Mucosa of stomach (tissue), 1 donor: ENCODE measurements around the gene MTERF1.
"Not testable (repeated sequence)": the region's sequence is repeated elsewhere in the genome, so short reads cannot be mapped to it uniquely, and the experiment has no call there.

ENCODE experiments used
- H3K27me3 ChIP-seq: one replicate; pipeline ENCODE4 v1.7.0; 2013; ENCODE audit warnings: mild to moderate bottlenecking, low read length; ENCODE audit not compliant: control insufficient read depth, insufficient read depth
- H3K36me3 ChIP-seq: one replicate; pipeline ENCODE4 v1.7.0; 2013; ENCODE audit warnings: low read length; ENCODE audit not compliant: control insufficient read depth, insufficient read depth
- H3K4me1 ChIP-seq: one replicate; pipeline ENCODE4 v1.7.0; 2013; ENCODE audit warnings: mild to moderate bottlenecking, low read length; ENCODE audit not compliant: control insufficient read depth, insufficient read depth
- H3K4me3 ChIP-seq: one replicate; pipeline ENCODE4 v1.7.0; 2013; ENCODE audit warnings: low read length
- H3K9ac ChIP-seq: one replicate; pipeline ENCODE4 v1.7.0; 2013; ENCODE audit warnings: mild to moderate bottlenecking, low read length, moderate library complexity
- H3K9me3 ChIP-seq: one replicate; pipeline ENCODE4 v1.7.0; 2013; ENCODE audit warnings: mild to moderate bottlenecking, low read length, moderate library complexity; ENCODE audit not compliant: control insufficient read depth
- donor health status: Pancreatic carcinoma.

Gene MTERF1

GRCh38 chr7:91875851-91876250 is 4.7 kb downstream of the MTERF1 start:
- H3K27me3 ChIP-seq = no peaks in the 10 kb centered on the region

GRCh38 chr7:91872928-91873327 is 7.6 kb downstream of the MTERF1 start:
- Histone ChIP-seq H3K9ac (no peak overlapping the region), H3K9me3 (no peaks in the 10 kb centered on the region), H3K27me3 (no peaks in the 10 kb centered on the region)

More at GRCh38 chr7:91875851-91876250, 4.7 kb downstream of the MTERF1 start:
- Histone ChIP-seq H3K36me3 (peaks cover 3% of the 10 kb centered on the region), H3K9ac (no peak overlapping the region), H3K4me3 (no peak overlapping the region), H3K9me3 (no peaks in the 10 kb centered on the region), H3K4me1 (peaks cover 4% of the 10 kb centered on the region)

GRCh38 chr7:91872069-91872468 is 8.4 kb downstream of the MTERF1 start:
- Histone ChIP-seq H3K4me3 (no peak overlapping the region), H3K9me3 (no peaks in the 10 kb centered on the region), H3K27me3 (no peaks in the 10 kb centered on the region), H3K9ac (no peak overlapping the region), H3K36me3 (no peaks in the 10 kb centered on the region), H3K4me1 (no peaks in the 10 kb centered on the region)

More at GRCh38 chr7:91872928-91873327, 7.6 kb downstream of the MTERF1 start:
- H3K36me3 ChIP-seq = no peaks in the 10 kb centered on the region
- no peaks in the 10 kb centered on the region for H3K4me1 ChIP-seq
- H3K4me3 ChIP-seq = no peak overlapping the region

- H3K4me1 ChIP-seq = no peaks in the 10 kb centered on the region
- H3K9me3 ChIP-seq = no peaks in the 10 kb centered on the region
- H3K4me3 ChIP-seq = no peak overlapping the region
- no peaks in the 10 kb centered on the region for H3K36me3 ChIP-seq
- no peaks in the 10 kb centered on the region for H3K27me3 ChIP-seq
- H3K9ac ChIP-seq = no peak overlapping the region
These were observed 10.8 kb downstream of the MTERF1 start for GRCh38 chr7:91869661-91870060.

- Histone ChIP-seq H3K4me1 (no peaks in the 10 kb centered on the region), H3K9ac (no peak overlapping the region), H3K4me3 (no peak overlapping the region), H3K27me3 (no peaks in the 10 kb centered on the region), H3K36me3 (no peaks in the 10 kb centered on the region), H3K9me3 (no peaks in the 10 kb centered on the region)
These were observed 13.8 kb downstream of the MTERF1 start for GRCh38 chr7:91866599-91867148.

DNA sequence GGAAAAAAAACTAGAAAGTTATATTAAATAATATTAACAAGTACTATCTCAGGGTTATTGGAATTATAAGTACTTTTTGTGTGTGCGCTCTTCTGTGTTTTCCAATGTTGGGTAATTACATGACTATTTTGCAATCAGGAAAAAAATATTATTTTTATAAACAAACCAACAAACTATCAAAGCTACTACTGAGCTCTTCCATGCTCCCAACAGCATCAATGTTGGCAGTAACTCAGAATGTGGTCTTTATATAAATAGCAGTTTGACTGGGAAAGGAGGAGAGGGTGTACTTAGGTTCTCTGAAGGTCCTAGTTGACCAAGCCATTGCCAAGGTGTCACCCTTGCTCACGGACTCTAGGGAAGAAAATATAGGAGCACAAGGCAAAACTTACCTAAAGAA is 15.0 kb downstream of the MTERF1 start:
- Histone ChIP-seq H3K4me1 (no peaks in the 10 kb centered on the region), H3K27me3 (no peaks in the 10 kb centered on the region)

DNA sequence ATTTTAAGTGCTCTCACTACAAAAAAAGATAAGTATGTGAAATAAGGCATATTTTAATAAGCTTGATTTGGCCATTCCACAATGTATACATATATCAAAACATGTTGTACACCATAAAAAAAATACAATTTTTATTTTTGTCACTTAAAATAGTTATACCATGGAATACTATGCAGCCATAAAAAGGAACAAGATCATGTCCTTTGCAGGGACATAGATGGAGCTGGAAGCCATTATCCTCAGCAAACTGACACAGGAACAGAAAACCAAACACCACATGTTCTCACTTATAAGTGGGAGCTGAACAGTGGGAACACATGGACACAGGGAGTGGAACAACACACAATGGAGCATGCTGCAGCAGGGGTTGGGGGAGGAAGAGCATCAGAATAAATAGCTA is 15.9 kb downstream of the MTERF1 start:
- not testable (repeated sequence) for H3K4me1 ChIP-seq, H3K4me3 ChIP-seq, H3K36me3 ChIP-seq, H3K9me3 ChIP-seq, H3K9ac ChIP-seq, H3K27me3 ChIP-seq

More for the DNA sequence above, 15.0 kb downstream of the MTERF1 start:
- Histone ChIP-seq H3K36me3 (no peaks in the 10 kb centered on the region), H3K4me3 (no peak overlapping the region), H3K9ac (no peak overlapping the region), H3K9me3 (no peaks in the 10 kb centered on the region)

- no peak overlapping the region for H3K4me3 ChIP-seq
- no peaks in the 10 kb centered on the region for H3K9me3 ChIP-seq
- no peaks in the 10 kb centered on the region for H3K36me3 ChIP-seq
- no peaks in the 10 kb centered on the region for H3K4me1 ChIP-seq
- H3K9ac ChIP-seq = no peak overlapping the region
- H3K27me3 ChIP-seq = no peaks in the 10 kb centered on the region
These were observed 16.4 kb downstream of the MTERF1 start for GRCh38 chr7:91864070-91864469.

DNA sequence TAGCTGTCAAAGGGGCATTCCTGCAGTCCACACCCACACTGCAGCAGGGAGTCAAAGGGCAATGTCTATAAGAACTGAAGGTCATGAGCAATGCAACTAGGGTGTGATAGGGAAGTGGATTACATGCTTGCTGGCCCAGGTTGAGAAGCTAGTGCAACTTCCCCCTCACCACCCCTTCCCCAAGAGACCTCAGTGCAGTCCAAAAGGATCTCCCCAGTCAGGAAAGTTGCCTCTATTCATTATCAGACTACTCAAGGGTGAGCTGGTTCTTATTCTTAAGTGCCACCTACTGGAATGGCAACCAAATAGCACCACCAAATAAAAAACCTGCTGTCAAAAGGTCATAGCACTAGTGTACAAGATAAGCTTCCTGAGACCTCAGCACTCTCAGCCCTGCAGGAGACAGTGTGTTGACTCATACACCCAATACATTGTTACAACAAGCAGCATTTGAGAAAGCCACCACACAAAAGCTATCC is 28.2 kb downstream of the MTERF1 start:
- H3K9ac ChIP-seq = no peak overlapping the region
- H3K27me3 ChIP-seq = no peaks in the 10 kb centered on the region
- H3K4me3 ChIP-seq = no peak overlapping the region
- no peaks in the 10 kb centered on the region for H3K9me3 ChIP-seq
- no peaks in the 10 kb centered on the region for H3K4me1 ChIP-seq
- H3K36me3 ChIP-seq = no peaks in the 10 kb centered on the region

GRCh38 chr7:91850455-91850854 is 30.0 kb downstream of the MTERF1 start:
- no peaks in the 10 kb centered on the region for H3K4me1 ChIP-seq
- no peaks in the 10 kb centered on the region for H3K36me3 ChIP-seq
- H3K27me3 ChIP-seq = no peaks in the 10 kb centered on the region
- H3K9me3 ChIP-seq = no peaks in the 10 kb centered on the region
- H3K9ac ChIP-seq = no peak overlapping the region
- H3K4me3 ChIP-seq = no peak overlapping the region

DNA sequence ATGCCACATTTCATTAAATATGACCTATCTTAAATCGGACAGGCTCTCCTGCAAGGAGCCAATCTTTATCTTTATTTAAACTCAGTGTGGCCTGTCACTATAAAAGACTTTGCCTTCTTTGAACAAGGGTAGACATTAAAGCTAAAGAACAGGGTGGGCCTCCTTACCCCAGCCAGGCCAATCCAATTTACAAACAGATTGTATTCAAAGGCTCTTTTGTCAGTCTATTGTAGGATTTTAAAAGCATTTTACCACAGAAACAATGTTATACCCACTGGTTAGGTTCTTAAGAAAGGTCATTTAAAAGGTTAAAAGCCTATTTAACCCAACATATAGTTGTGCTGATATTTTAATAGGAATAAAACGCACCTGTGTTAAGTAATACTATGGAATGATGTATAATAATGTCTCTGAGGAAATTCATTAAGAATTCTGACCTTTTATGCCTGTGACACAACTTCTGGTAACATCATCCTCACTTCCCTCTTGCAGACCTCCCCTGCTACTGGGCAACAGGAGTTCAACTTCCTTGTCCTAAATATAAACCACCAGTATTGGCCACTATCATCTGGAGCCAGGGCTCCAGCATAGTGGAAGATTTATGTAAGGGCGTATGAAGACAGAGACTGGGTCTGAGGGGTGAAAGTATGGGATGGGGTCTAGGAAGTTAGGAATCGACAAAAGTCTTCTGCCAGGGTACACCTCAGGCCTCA is 32.5 kb downstream of the MTERF1 start:
- Histone ChIP-seq H3K9ac (no peak overlapping the region), H3K4me3 (no peak overlapping the region), H3K9me3 (no peaks in the 10 kb centered on the region), H3K4me1 (no peaks in the 10 kb centered on the region), H3K27me3 (no peaks in the 10 kb centered on the region), H3K36me3 (no peaks in the 10 kb centered on the region)

DNA sequence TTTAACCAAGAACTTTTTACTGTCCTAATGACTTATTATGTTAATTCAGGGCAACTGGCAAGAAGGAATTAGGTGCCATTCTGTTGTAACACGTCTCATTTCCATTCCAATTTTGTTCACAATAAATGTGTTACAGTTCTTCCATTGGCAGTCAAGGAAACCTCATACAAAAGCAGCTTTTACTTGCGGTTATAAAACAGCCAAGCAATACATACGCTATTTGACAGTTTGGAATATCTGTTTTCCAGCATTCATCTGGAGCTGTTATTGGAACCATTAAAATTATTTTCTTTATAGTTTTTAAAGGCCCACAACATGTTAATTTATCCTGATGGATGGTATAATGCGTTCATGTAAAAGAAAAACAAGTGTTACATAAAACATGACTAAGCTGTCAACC is 33.3 kb downstream of the MTERF1 start:
- Histone ChIP-seq H3K9me3 (no peaks in the 10 kb centered on the region), H3K4me3 (no peak overlapping the region), H3K4me1 (no peaks in the 10 kb centered on the region), H3K27me3 (no peaks in the 10 kb centered on the region), H3K36me3 (no peaks in the 10 kb centered on the region), H3K9ac (no peak overlapping the region)
